ENCODE measurements around the gene PCDHB10.
"Not testable (repeated sequence)": the region's sequence is repeated elsewhere in the genome, so short reads cannot be mapped to it uniquely, and the experiment has no call there.

The PCDHB10 gene

DNA sequence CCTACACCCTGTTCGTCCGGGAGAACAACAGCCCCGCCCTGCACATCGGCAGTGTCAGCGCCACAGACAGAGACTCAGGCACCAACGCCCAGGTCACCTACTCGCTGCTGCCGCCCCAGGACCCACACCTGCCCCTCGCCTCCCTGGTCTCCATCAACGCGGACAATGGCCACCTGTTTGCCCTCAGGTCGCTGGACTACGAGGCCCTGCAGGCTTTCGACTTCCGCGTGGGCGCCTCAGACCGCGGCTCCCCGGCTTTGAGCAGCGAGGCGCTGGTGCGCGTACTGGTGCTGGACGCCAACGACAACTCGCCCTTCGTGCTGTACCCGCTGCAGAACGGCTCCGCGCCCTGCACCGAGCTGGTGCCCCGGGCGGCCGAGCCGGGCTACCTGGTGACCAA lies 3.5 kb upstream of the PCDHB10 start:
- not testable (repeated sequence) for DNase-seq (ENCODE audit: low spot score)

DNA sequence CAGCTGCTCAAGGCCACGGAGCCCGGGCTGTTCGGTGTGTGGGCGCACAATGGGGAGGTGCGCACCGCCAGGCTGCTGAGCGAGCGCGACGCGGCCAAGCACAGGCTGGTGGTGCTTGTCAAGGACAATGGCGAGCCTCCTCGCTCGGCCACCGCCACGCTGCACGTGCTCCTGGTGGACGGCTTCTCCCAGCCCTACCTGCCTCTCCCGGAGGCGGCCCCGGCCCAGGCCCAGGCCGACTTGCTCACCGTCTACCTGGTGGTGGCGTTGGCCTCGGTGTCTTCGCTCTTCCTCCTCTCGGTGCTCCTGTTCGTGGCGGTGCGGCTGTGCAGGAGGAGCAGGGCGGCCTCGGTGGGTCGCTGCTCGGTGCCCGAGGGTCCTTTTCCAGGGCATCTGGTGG lies 3.0 kb upstream of the PCDHB10 start:
- not testable (repeated sequence) for DNase-seq (ENCODE audit: low spot score)

DNA sequence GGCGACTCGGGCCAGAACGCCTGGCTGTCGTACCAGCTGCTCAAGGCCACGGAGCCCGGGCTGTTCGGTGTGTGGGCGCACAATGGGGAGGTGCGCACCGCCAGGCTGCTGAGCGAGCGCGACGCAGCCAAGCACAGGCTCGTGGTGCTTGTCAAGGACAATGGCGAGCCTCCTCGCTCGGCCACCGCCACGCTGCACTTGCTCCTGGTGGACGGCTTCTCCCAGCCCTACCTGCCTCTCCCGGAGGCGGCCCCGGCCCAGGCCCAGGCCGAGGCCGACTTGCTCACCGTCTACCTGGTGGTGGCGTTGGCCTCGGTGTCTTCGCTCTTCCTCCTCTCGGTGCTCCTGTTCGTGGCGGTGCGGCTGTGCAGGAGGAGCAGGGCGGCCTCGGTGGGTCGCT lies 2.2 kb downstream of the PCDHB10 start:
- not testable (repeated sequence) for DNase-seq (ENCODE audit: low spot score)

GRCh38 chr5:141196363-141196762 lies 4.2 kb downstream of the PCDHB10 start:
- no peak for DNase-seq (ENCODE audit: low spot score)

DNA sequence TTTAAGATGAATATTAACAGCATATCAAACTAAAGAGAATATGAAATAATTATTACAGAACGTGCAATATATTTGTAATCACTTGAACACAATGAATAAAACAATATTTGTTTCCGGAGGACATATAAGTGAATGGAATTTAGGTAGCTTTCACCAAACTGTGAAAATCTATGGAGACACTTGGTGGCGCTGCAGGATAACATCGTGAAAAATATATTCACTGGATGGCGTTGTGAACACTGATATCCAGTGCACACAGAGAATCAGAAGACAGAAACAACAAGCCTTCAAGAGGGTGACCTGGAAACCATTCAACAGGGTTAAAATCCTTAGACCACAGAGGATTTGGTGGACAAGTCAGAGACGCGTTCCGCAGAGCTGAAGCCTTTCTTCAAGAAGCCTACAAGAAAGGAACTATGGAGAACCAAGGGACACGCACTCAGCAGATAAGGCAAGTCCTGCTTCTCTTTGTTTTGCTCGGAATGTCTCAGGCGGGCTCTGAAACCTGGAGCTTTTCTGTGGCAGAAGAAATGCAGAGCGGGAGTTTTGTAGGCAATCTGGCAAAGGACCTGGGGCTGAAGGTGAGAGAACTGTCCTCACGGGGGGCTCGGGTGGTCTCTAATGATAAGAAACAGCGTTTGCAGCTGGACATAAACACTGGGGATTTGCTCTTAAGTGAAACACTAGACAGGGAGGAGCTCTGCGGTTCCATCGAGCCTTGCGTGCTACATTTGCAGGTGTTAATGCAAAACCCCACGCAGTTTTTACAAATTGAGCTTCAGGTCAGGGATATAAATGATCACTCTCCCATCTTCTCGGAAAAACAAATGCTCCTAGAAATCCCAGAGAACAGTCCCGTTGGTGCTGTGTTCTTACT lies 7.4 kb downstream of the PCDHB10 start, which contains the start of gene PCDHB11:
TSS of gene PCDHB11 (plus strand) at position 269 of the 877 bp plus-strand sequence. CDS start at position 417, 148 bp downstream.
- DNase-seq (ENCODE audit: low spot score), result no peak

- DNase-seq (ENCODE audit: low spot score), result not testable (repeated sequence)
These were observed 9.0 kb downstream of the PCDHB10 start for GRCh38 chr5:141201126-141201525.

- DNase-seq (ENCODE audit: low spot score), result not testable (repeated sequence)
These were observed 9.5 kb downstream of the PCDHB10 start for GRCh38 chr5:141201646-141202045.

DNA sequence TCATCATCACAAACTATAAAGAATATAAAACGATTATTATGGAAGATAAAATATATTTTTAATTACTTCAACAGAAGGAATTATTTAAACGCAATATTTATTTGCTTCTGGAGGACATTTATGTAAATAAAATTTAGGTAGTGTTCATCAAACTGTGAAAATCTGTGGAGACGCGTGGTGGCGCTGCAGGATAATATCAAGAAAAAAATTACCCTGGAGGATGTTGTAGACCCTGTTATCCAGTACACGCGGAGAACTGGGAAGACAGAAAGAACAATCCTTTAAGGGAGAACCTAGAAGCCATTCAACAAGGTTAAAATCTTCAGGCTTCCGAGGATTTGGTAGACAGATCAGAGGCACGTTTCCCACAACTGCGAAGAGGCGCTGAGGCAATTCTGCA lies 16.3 kb downstream of the PCDHB10 start, which contains the start of gene PCDHB12:
TSS of gene PCDHB12 (plus strand) at position 242 of the 400 bp plus-strand sequence. CDS start 189 bp downstream, outside the sequence.
- no peak for DNase-seq (ENCODE audit: low spot score)

DNA sequence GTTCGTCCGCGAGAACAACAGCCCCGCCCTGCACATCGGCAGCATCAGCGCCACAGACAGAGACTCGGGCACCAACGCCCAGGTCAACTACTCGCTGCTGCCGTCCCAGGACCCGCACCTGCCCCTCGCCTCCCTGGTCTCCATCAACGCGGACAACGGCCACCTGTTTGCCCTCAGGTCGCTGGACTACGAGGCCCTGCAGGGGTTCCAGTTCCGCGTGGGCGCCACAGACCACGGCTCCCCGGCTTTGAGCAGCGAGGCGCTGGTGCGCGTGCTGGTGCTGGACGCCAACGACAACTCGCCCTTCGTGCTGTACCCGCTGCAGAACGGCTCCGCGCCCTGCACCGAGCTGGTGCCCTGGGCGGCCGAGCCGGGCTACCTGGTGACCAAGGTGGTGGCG lies 18.1 kb downstream of the PCDHB10 start:
- DNase-seq (ENCODE audit: low spot score), result not testable (repeated sequence)

GRCh38 chr5:141210849-141211248 lies 18.7 kb downstream of the PCDHB10 start:
- not testable (repeated sequence) for DNase-seq (ENCODE audit: low spot score)

- not testable (repeated sequence) for DNase-seq (ENCODE audit: low spot score)
These were observed 21.6 kb downstream of the PCDHB10 start, which contains the start of gene PCDHB13 for GRCh38 chr5:141213656-141214339. Gene PCDHB13 (plus strand): TSS chr5:141213919. CDS start chr5:141214124, 205 bp downstream.

GRCh38 chr5:141214583-141214982 lies 22.4 kb downstream of the PCDHB10 start:
- DNase-seq (ENCODE audit: low spot score), result not testable (repeated sequence)

DNA sequence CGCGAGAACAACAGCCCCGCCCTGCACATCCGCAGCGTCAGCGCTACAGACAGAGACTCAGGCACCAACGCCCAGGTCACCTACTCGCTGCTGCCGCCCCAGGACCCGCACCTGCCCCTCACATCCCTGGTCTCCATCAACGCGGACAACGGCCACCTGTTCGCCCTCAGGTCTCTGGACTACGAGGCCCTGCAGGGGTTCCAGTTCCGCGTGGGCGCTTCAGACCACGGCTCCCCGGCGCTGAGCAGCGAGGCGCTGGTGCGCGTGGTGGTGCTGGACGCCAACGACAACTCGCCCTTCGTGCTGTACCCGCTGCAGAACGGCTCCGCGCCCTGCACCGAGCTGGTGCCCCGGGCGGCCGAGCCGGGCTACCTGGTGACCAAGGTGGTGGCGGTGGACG lies 23.4 kb downstream of the PCDHB10 start:
- DNase-seq (ENCODE audit: low spot score), result not testable (repeated sequence)

GRCh38 chr5:141216035-141216434 lies 23.9 kb downstream of the PCDHB10 start:
- DNase-seq (ENCODE audit: low spot score), result not testable (repeated sequence)

- DNase-seq (ENCODE audit: low spot score), result no peak
These were observed 31.1 kb downstream of the PCDHB10 start, which contains the start of gene PCDHB14 for GRCh38 chr5:141223112-141223783. Gene PCDHB14 (plus strand): TSS chr5:141223343. CDS start chr5:141223506, 163 bp downstream.

DNA sequence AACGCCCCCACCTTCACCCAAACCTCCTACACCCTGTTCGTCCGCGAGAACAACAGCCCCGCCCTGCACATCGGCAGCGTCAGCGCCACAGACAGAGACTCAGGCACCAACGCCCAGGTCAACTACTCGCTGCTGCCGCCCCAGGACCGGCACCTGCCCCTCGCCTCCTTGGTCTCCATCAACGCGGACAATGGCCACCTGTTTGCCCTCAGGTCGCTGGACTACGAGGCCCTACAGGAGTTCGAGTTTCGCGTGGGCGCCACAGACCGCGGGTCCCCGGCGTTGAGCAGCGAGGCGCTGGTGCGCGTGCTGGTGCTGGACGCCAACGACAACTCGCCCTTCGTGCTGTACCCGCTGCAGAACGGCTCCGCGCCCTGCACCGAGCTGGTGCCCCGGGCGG lies 32.7 kb downstream of the PCDHB10 start:
- not testable (repeated sequence) for DNase-seq (ENCODE audit: low spot score)

GRCh38 chr5:141225421-141225820 lies 33.3 kb downstream of the PCDHB10 start:
- not testable (repeated sequence) for DNase-seq (ENCODE audit: low spot score)

DNA sequence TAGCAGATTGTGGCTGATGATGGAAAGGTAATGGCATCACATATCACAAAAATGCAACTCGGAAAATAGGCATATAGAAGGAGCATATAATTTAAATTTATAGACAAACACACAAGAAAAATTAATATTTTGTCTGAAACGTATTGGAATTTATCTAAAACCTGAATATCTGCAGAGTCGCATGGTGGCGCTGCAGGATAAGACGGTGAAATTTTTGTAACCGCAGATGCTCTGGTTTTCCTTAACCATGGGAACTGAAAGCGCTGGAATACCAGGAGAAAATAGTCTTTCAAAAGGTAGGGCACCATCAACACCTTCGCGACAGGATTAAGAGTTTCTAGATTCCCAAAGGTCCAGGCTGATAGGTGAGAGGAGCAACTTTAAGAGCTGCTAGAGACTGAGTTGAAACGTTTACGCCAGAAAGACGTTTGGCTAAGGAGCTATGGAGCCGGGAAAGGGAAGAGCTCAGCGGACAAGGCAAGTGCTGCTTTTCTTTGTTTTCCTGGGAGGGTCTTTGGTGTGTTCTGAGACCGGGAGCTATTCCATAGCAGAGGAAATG lies 42.0 kb downstream of the PCDHB10 start:
- DNase-seq (ENCODE audit: low spot score), result no peak

GRCh38 chr5:141235922-141236321 lies 43.8 kb downstream of the PCDHB10 start:
- DNase-seq (ENCODE audit: low spot score), result not testable (repeated sequence)

- DNase-seq (ENCODE audit: low spot score), result no peak
These were observed 44.6 kb downstream of the PCDHB10 start for GRCh38 chr5:141236516-141237313.

DNA sequence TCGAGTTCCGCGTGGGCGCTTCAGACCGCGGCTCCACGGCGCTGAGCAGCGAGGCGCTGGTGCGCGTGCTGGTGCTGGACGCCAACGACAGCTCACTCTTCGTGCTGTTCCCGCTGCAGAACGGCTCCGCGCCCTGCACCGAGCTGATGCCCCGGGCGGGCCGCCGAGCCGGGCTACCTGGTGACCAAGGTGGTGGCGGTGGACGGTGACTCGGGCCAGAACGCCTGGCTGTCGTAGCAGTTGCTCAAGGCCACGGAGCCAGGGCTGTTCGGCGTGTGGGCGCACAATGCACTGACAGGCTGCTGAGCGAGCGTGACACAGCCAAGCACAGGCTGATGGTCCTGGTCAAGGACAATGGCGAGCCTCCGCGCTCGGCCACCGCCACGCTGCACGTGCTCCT lies 49.3 kb downstream of the PCDHB10 start:
- no peak for DNase-seq (ENCODE audit: low spot score)

All from kidney capillary endothelial cell (primary cell).